Caki2 (cell line): ENCODE measurements around the gene MAPK8IP1. TPM values are rescaled to one million over a fixed set of nuclear protein-coding genes. Genes with fewer than 3 reads are reported as not detected.

Experiments
- DNase-seq: peaks from one replicate; pipeline ENCODE4 v3.0.0-alpha.2; 2015; ENCODE audit warnings: low read depth
- in situ Hi-C: cut with HindIII; loops from 2 replicates; pipeline ENCODE4 v1.10.0; 2016; ENCODE audit warnings: low sequenced_read_pairs, low pct_unique_long_range_greater_than_20kb, mixed read lengths
- total RNA-seq: library from RNA; depleted of rRNA; stranded (reverse); fragments of >200 nt; shearing (Covaris generic); gene quantifications from 2 replicates; pipeline ENCODE4 v1.2.3, GENCODE V29; 2014; ENCODE audit warnings: low replicate concordance

Gene MAPK8IP1
- total RNA-seq, 1 experiment from 2014 or later = 6.5 TPM

- in situ Hi-C loops = no loop called here
- no peak for DNase-seq
Measured at GRCh38 chr11:45930951-45931570, 45.6 kb downstream of the MAPK8IP1 start.

GRCh38 chr11:45931739-45932138 lies 46.3 kb downstream of the MAPK8IP1 start:
- no peak for DNase-seq
- in situ Hi-C loops = no loop called here

- in situ Hi-C loops = no loop called here
- no peak for DNase-seq
Measured at GRCh38 chr11:45932217-45932616, 46.8 kb downstream of the MAPK8IP1 start.

GRCh38 chr11:45933131-45933831 lies 47.8 kb downstream of the MAPK8IP1 start:
- DNase-seq = no peak

GRCh38 chr11:45933846-45934579 lies 48.6 kb downstream of the MAPK8IP1 start:
- no peak for DNase-seq

More at GRCh38 chr11:45933131-45933831, 47.8 kb downstream of the MAPK8IP1 start:
- in situ Hi-C loops = no loop called here

GRCh38 chr11:45934580-45935318 lies 49.3 kb downstream of the MAPK8IP1 start:
- in situ Hi-C loops = no loop called here
- no peak for DNase-seq

More at GRCh38 chr11:45933846-45934579, 48.6 kb downstream of the MAPK8IP1 start:
- in situ Hi-C loops = no loop called here

GRCh38 chr11:45935349-45936064 lies 50.1 kb downstream of the MAPK8IP1 start:
- in situ Hi-C loops = no loop called here
- no peak for DNase-seq

- no peak for DNase-seq
- in situ Hi-C loops = no loop called here
Measured at GRCh38 chr11:45936511-45937054, 51.1 kb downstream of the MAPK8IP1 start.

GRCh38 chr11:45937916-45938315 lies 52.5 kb downstream of the MAPK8IP1 start:
- DNase-seq = no peak
- in situ Hi-C loops = no loop called here

GRCh38 chr11:45939836-45940235 lies 54.4 kb downstream of the MAPK8IP1 start:
- DNase-seq = no peak

GRCh38 chr11:45941285-45941684 lies 55.8 kb downstream of the MAPK8IP1 start:
- in situ Hi-C loops = no loop called here
- DNase-seq = no peak

More at GRCh38 chr11:45939836-45940235, 54.4 kb downstream of the MAPK8IP1 start:
- in situ Hi-C loops = no loop called here

GRCh38 chr11:45942381-45942780 lies 56.9 kb downstream of the MAPK8IP1 start:
- in situ Hi-C loops = no loop called here
- no peak for DNase-seq

- no peak for DNase-seq
- in situ Hi-C loops = no loop called here
Measured at GRCh38 chr11:45945397-45945999, 60.0 kb downstream of the MAPK8IP1 start.

- in situ Hi-C loops = no loop called here
- no peak for DNase-seq
Measured at GRCh38 chr11:45947885-45948284, 62.4 kb downstream of the MAPK8IP1 start.

GRCh38 chr11:45948356-45948755 lies 62.9 kb downstream of the MAPK8IP1 start:
- no peak for DNase-seq
- in situ Hi-C loops = no loop called here

GRCh38 chr11:45949992-45950407 lies 64.5 kb downstream of the MAPK8IP1 start:
- in situ Hi-C loops = no loop called here
- DNase-seq = no peak
